ENCODE data around the gene IFIT3.

The IFIT3 gene

DNA sequence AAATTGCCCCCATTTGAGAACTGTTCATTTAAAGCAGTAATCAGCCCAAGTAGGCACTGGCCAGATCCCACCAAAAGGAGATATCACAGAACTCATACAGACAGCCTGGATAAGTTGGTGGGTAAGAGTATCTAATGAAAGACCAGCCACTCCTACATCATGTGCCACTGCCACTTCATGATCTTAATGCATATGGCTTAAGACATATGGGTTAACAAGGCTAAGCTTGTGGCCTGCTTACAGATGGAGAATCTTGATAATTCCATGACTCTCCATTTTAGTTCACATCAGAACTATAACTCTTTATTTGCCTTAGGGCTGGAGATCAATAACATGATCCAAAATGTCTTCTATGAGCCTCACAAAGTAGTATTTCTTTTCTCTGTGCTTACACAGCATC lies 43.3 kb downstream of the IFIT3 start:
- Histone ChIP-seq H2AFZ (ENCODE audit: low read depth, low read length) (no peak overlapping the region), H3K4me3 (ENCODE audit: low read depth in 1 of 2, low read length in 2 of 2) (no peak overlapping the region), H3K4me1 (ENCODE audit: insufficient read depth, low read length) (no peaks in the 10 kb centered on the region), H4K20me1 (ENCODE audit: insufficient read depth, low read length) (no peaks in the 10 kb centered on the region), H3K27ac (ENCODE audit: low read length) (no peak overlapping the region), H3K4me2 (ENCODE audit: insufficient read depth, low read length) (no peak overlapping the region), H3K27me3 (ENCODE audit: insufficient read depth, low read length, poor library complexity) (no peaks in the 10 kb centered on the region), H3K79me2 (ENCODE audit: insufficient read depth, low read length) (no peaks in the 10 kb centered on the region), H3K36me3 (ENCODE audit: insufficient read depth, low read length) (no peaks in the 10 kb centered on the region), H3K9me3 (ENCODE audit: insufficient read depth, low read length, severe bottlenecking) (no peaks in the 10 kb centered on the region), H3K9ac (ENCODE audit: low read depth, low read length) (no peak overlapping the region)
- ATAC-seq (ENCODE audit: insufficient read depth, low read depth) (no peak), DNase-seq (no peak)
- TF ChIP-seq EZH2 (IDR thresholded peaks at IDR 0.05; ENCODE audit: borderline replicate concordance, low read depth, low read length, severe bottlenecking), result no peak
- TF ChIP-seq, protein P1, sequence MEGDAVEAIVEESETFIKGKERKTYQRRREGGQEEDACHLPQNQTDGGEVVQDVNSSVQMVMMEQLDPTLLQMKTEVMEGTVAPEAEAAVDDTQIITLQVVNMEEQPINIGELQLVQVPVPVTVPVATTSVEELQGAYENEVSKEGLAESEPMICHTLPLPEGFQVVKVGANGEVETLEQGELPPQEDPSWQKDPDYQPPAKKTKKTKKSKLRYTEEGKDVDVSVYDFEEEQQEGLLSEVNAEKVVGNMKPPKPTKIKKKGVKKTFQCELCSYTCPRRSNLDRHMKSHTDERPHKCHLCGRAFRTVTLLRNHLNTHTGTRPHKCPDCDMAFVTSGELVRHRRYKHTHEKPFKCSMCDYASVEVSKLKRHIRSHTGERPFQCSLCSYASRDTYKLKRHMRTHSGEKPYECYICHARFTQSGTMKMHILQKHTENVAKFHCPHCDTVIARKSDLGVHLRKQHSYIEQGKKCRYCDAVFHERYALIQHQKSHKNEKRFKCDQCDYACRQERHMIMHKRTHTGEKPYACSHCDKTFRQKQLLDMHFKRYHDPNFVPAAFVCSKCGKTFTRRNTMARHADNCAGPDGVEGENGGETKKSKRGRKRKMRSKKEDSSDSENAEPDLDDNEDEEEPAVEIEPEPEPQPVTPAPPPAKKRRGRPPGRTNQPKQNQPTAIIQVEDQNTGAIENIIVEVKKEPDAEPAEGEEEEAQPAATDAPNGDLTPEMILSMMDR (IDR thresholded peaks at IDR 0.05; ENCODE audit: borderline replicate concordance, extremely low read depth, low read length, poor library complexity, severe bottlenecking), result no peak

DNA sequence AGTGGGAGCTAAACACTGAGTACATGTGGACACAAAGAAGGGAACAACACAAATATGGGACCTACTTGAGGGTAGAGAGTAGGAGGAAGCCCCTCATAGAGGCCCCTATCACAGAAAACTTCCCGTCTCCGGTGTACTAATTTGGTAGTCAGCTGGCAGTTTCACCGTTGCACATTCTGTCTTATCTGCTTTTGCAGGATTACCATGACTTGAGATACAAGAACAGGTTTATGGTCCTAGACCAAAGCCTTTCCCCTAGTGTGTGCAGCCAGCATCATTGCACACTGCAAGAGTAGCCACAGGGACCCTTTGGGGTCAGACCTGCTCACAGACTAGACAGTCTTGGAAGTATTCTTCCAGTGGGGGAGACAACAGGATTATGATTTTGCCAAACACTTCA lies 44.2 kb downstream of the IFIT3 start:
- H3K27ac ChIP-seq (ENCODE audit: low read length), result no peak overlapping the region
- H3K4me2 ChIP-seq (ENCODE audit: insufficient read depth, low read length), result no peak overlapping the region
- H3K4me1 ChIP-seq (ENCODE audit: insufficient read depth, low read length), result no peaks in the 10 kb centered on the region
- no peak overlapping the region for H2AFZ ChIP-seq (ENCODE audit: low read depth, low read length)
- DNase-seq (no peak), ATAC-seq (ENCODE audit: insufficient read depth, low read depth) (no peak)
- TF ChIP-seq, protein P1 (IDR thresholded peaks at IDR 0.05; ENCODE audit: borderline replicate concordance, extremely low read depth, low read length, poor library complexity, severe bottlenecking), result no peak
- TF ChIP-seq EZH2 (IDR thresholded peaks at IDR 0.05; ENCODE audit: borderline replicate concordance, low read depth, low read length, severe bottlenecking), result no peak
- no peak overlapping the region for H3K9ac ChIP-seq (ENCODE audit: low read depth, low read length)
- no peak overlapping the region for H3K4me3 ChIP-seq (ENCODE audit: low read depth in 1 of 2, low read length in 2 of 2)
- H3K9me3 ChIP-seq (ENCODE audit: insufficient read depth, low read length, severe bottlenecking), result no peaks in the 10 kb centered on the region
- H4K20me1 ChIP-seq (ENCODE audit: insufficient read depth, low read length), result no peaks in the 10 kb centered on the region
- H3K27me3 ChIP-seq (ENCODE audit: insufficient read depth, low read length, poor library complexity), result no peaks in the 10 kb centered on the region
- no peaks in the 10 kb centered on the region for H3K79me2 ChIP-seq (ENCODE audit: insufficient read depth, low read length)
- H3K36me3 ChIP-seq (ENCODE audit: insufficient read depth, low read length), result no peaks in the 10 kb centered on the region

DNA sequence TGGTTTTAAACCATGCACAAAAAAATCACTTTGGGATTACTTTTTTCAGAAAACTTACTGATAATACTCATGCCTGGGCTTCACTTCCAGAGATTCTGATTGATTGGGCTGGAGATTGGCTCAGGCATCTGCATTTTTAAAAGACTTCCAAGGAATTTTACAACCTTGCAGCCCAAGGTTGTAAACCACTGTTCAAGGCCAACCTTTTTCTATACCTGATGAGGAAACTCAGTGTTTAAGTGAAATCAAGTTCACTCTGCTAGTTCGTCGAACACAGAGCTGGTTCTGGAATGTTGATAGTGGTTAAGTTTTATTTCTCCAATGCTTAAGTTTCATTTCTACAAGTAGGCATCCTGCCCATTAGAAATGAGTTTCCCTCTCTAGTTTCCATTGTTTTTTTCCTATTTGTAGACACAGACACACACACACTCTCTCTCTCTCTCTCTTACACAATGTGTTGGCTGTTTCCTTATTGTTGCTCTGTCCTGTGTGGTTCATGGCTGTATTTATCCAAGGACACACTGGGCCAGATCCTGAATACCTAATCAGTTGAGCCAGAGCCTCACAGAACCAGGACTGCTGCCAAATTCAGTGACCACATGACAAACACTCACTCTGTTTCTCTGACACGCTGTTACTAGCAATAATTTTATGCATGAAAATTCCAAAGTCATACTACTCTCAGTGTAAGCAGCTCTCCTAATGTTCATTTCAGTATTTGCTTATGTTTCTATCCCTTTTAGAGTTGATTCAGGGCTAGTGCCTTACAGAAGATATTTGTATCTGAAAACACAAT lies 46.3 kb downstream of the IFIT3 start:
- TF ChIP-seq EZH2 (IDR thresholded peaks at IDR 0.05; ENCODE audit: borderline replicate concordance, low read depth, low read length, severe bottlenecking), result no peak
- TF ChIP-seq, protein P1 (IDR thresholded peaks at IDR 0.05; ENCODE audit: borderline replicate concordance, extremely low read depth, low read length, poor library complexity, severe bottlenecking), result no peak
- DNase-seq, result no peak
- Histone ChIP-seq H3K9ac (ENCODE audit: low read depth, low read length) (no peak overlapping the region), H2AFZ (ENCODE audit: low read depth, low read length) (no peak overlapping the region), H3K79me2 (ENCODE audit: insufficient read depth, low read length) (no peaks in the 10 kb centered on the region), H3K4me2 (ENCODE audit: insufficient read depth, low read length) (no peak overlapping the region), H3K4me1 (ENCODE audit: insufficient read depth, low read length) (no peaks in the 10 kb centered on the region), H3K36me3 (ENCODE audit: insufficient read depth, low read length) (no peaks in the 10 kb centered on the region), H3K4me3 (ENCODE audit: low read depth in 1 of 2, low read length in 2 of 2) (no peak overlapping the region), H3K27ac (ENCODE audit: low read length) (no peak overlapping the region), H3K27me3 (ENCODE audit: insufficient read depth, low read length, poor library complexity) (no peaks in the 10 kb centered on the region), H4K20me1 (ENCODE audit: insufficient read depth, low read length) (no peaks in the 10 kb centered on the region), H3K9me3 (ENCODE audit: insufficient read depth, low read length, severe bottlenecking) (no peaks in the 10 kb centered on the region)
- no peak for ATAC-seq (ENCODE audit: insufficient read depth, low read depth)
